OCI-LY3 (cell line): ENCODE results near the gene AHRR.

Experiments used
- H2AFZ ChIP-seq: fragments of 200-600, 300-600 bp; shearing (Covaris generic); 2 replicates; pipeline ENCODE4 v1.6.0; 2014; ENCODE audit warnings: antibody characterized with exemption, low read depth, low read length
- H3K27ac ChIP-seq: fragments of 200-600, 300-600 bp; sonication (generic); 2 replicates; pipeline ENCODE4 v1.5.1; 2014; ENCODE audit warnings: mild to moderate bottlenecking, low read length, moderate library complexity, mixed read lengths
- H3K27me3 ChIP-seq: fragments of 200-600, 300-600 bp; sonication (generic); 2 replicates; pipeline ENCODE4 v1.6.1; 2014; ENCODE audit warnings: low read depth, low read length, mixed read lengths
- H3K36me3 ChIP-seq: fragments of 200-600, 300-600 bp; sonication (generic); replicated peaks from 2 replicates; pipeline ENCODE3; 2014; ENCODE audit warnings: low read depth, low read length, mixed read lengths
- H3K4me1 ChIP-seq: fragments of 300-600, 200-600 bp; sonication (generic); 2 replicates; pipeline ENCODE4 v1.6.1; 2014; ENCODE audit warnings: low read length, mixed read lengths
- H3K4me2 ChIP-seq: fragments of 200-600, 300-600 bp; sonication (generic); 2 replicates; pipeline ENCODE4 v1.6.1; 2014; ENCODE audit warnings: low read length, mixed read lengths
- H3K4me3 ChIP-seq: fragments of 300-600, 200-600 bp; sonication (generic); 2 replicates; pipeline ENCODE4 v1.5.1; 2014; ENCODE audit warnings: antibody characterized with exemption, mild to moderate bottlenecking, low read length, moderate library complexity
- H3K79me2 ChIP-seq: fragments of 300-600, 200-600 bp; shearing (Covaris generic); 2 replicates; pipeline ENCODE4 v1.6.1; 2014; ENCODE audit warnings: mild to moderate bottlenecking, low read length, mixed read lengths
- H3K9ac ChIP-seq: fragments of 300-600, 200-600 bp; shearing (Covaris generic); 2 replicates; pipeline ENCODE4 v1.6.0; 2014; ENCODE audit warnings: mild to moderate bottlenecking, low read length, moderate library complexity
- H3K9me3 ChIP-seq: fragments of 200-600, 300-600 bp; shearing (Covaris generic); 2 replicates; pipeline ENCODE4 v1.6.1; 2014; ENCODE audit warnings: low read length, mixed read lengths; ENCODE audit not compliant: insufficient read depth
- H4K20me1 ChIP-seq: fragments of 200-600, 300-600 bp; sonication (generic); 2 replicates; pipeline ENCODE4 v1.6.1; 2016; ENCODE audit warnings: low read length, mixed read lengths; ENCODE audit not compliant: insufficient read depth
- CTCF ChIP-seq: fragments of 200-600, 300-600 bp; sonication (generic); IDR thresholded peaks from 2 replicates; pipeline ENCODE4 v1.5.1; 2014; ENCODE audit warnings: antibody characterized with exemption, low read length, low read depth
- EZH2phosphoT487 ChIP-seq: fragments of 200-600 bp; shearing (Covaris generic); IDR thresholded peaks from 2 replicates; pipeline ENCODE4 v1.6.1; 2018; ENCODE audit warnings: antibody characterized with exemption, mixed run types, low read depth

AHRR gene

GRCh38 chr5:372996-373709 lies 51.6 kb downstream of the AHRR start:
- H3K4me3 ChIP-seq, result no peak overlapping the region
- H3K79me2 ChIP-seq, result no peaks in the 10 kb centered on the region
- TF ChIP-seq CTCF (no peak), EZH2phosphoT487 (no peak)
- no peak overlapping the region for H3K27ac ChIP-seq
- H3K9me3 ChIP-seq, result no peaks in the 10 kb centered on the region
- peaks cover 16% of the 10 kb centered on the region for H3K4me1 ChIP-seq
- H4K20me1 ChIP-seq, result no peaks in the 10 kb centered on the region
- H3K36me3 ChIP-seq, result no peaks in the 10 kb centered on the region
- H3K9ac ChIP-seq, result no peak overlapping the region
- H3K27me3 ChIP-seq, result no peaks in the 10 kb centered on the region
- no peak overlapping the region for H3K4me2 ChIP-seq
- H2AFZ ChIP-seq, result no peak overlapping the region

- Histone ChIP-seq H3K36me3 (no peaks in the 10 kb centered on the region), H3K79me2 (no peaks in the 10 kb centered on the region), H3K4me1 (peaks cover 8% of the 10 kb centered on the region), H3K4me3 (no peak overlapping the region), H3K9me3 (no peaks in the 10 kb centered on the region), H3K27me3 (no peaks in the 10 kb centered on the region), H4K20me1 (no peaks in the 10 kb centered on the region), H3K9ac (no peak overlapping the region), H3K4me2 (no peak overlapping the region), H2AFZ (no peak overlapping the region), H3K27ac (no peak overlapping the region)
- TF ChIP-seq CTCF, result no peak
- TF ChIP-seq EZH2phosphoT487, result no peak
These were observed 52.4 kb downstream of the AHRR start for GRCh38 chr5:373710-374602.

- no peaks in the 10 kb centered on the region for H3K36me3 ChIP-seq
These were observed 53.3 kb downstream of the AHRR start for GRCh38 chr5:374631-375335.

More at GRCh38 chr5:374631-375335, 53.3 kb downstream of the AHRR start:
- H4K20me1 ChIP-seq, result no peaks in the 10 kb centered on the region
- no peak for TF ChIP-seq CTCF
- TF ChIP-seq EZH2phosphoT487, result no peak
- H3K4me2 ChIP-seq, result no peak overlapping the region
- no peak overlapping the region for H3K27ac ChIP-seq
- H3K4me1 ChIP-seq, result peaks cover under 1% of the 10 kb centered on the region; the same call in 1 of the 2 replicates
- H2AFZ ChIP-seq, result no peak overlapping the region
- H3K27me3 ChIP-seq, result no peaks in the 10 kb centered on the region
- no peaks in the 10 kb centered on the region for H3K9me3 ChIP-seq
- no peaks in the 10 kb centered on the region for H3K79me2 ChIP-seq
- H3K4me3 ChIP-seq, result no peak overlapping the region
- H3K9ac ChIP-seq, result no peak overlapping the region
